Epidermal melanocyte (primary cell): ENCODE results near the gene MC1R.
A peak's percentile ranks its signal among the peaks of the same experiment; 100 is the strongest.
"Not testable (repeated sequence)": the region's sequence is repeated elsewhere in the genome, so short reads cannot be mapped to it uniquely, and the experiment has no call there.

Source experiments
- DNase-seq: peaks from one replicate; pipeline ENCODE4 v3.0.0; 2011; ENCODE audit warnings: low spot score; ENCODE audit not compliant: insufficient read length

The MC1R gene

DNA sequence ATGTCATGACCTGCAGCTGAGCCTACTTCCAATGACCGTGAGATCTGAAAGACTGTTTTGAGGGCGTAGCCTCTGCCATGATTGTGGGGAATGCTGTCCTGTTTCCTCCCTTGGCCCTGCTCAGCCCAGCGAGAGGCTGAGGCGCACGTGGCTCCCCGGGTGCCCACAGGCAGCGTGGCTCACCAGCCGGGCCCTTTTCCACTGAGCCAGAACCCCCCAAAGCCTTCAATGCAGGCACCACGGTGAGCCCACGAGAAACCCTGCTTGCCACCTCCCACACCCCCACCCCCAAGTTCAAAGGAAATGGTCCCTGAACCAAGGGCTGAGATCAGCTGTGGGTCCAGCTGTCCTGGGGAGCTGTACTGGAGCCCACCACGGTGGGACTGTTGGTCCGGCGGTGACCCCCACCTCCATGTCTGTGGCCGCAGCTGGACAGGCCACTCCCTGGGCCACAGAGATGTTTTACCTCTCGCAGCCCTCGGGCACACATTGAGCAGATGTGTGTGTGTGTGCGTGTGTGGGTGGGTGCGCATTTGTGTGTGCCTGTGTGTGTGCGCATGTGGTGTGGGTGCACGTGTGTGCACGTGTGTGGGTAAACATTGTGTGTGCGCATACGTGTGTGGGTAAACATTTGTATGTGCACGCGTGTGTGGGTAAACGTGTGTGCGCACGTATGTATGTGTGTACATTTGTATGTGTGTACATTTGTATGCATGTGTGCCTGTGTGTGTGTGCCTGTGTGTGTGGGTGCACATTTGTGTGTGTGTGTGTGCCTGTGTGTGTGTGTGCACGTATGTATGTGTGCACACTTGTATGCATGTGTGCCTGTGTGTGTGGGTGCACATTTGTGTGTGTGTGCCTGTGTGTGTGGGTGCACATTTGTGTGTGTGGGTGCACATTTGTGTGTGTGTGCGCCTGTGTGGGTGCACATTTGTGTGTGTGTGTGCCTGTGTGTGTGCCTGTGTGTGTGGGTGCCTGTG lies 5.0 kb upstream of the MC1R start:
- DNase-seq: no peak

DNA sequence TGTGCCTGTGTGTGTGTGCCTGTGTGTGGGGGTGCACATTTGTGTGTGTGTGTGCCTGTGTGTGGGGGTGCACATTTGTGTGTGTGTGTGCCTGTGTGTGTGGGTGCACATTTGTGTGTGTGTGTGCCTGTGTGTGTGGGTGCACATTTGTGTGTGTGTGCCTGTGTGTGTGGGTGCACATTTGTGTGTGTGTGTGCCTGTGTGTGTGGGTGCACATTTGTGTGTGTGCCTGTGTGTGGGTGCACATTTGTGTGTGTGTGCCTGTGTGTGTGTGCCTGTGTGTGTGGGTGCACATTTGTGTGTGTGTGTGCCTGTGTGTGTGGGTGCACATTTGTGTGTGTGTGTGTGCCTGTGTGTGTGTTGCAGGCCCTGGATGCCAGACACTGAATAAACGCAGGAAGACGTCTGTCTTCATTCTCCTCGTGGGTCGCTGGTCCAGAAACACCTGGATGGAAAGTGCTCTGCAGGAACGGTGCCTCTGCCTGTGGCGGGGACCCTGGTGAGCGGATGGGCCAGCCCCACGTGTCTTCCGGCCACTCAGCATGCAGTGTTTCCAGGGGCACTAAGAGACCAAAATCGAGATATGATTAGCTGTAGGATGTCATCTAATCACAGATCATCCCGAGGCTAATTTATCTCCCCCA lies 3.9 kb upstream of the MC1R start:
- DNase-seq: not testable (repeated sequence)

DNA sequence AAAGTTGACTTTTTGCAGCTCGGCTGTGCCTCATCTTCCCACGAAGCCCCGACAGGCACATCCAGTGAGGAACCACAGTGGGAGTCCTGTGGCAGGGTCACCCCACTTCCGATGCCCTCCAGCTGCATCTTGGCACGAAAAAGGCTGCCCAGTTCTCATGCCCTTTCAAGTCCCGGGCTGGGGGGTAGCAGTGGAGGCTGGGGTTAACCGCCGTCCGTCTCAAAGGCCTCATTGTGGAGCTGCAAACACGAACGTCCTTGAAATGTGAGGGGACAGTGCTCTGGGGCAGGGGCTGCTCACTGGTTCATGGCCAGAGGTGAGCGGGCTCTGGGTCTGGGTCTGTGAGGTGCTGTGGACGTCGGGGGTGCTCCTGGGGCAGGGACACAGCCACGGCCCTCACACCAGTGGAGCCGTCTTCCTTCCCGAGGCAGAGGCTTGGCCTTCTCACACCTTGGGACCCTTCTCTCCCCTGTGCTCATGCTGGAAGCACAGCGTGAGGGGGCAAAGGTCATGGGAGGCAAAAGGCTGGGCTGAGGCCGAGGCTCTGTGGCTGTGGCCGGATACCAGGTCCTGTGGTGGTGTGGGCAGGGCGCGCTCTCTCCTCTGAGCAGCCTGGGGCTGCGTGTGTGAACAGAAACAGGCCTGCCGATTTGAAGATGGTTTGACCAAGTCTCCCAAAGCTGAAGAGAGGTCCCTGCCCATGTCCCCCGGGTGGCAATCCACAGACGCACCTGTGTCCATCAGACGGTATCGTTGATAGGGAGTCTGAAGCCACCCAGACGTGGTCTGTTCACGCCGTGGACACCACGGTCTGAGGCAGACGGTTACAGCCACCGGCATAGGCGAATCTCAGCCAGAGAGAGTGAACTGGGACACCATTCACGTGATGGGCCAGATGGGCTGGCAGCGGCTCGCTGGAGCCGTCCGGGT lies 3.1 kb upstream of the MC1R start:
- DNase-seq: no peak

DNA sequence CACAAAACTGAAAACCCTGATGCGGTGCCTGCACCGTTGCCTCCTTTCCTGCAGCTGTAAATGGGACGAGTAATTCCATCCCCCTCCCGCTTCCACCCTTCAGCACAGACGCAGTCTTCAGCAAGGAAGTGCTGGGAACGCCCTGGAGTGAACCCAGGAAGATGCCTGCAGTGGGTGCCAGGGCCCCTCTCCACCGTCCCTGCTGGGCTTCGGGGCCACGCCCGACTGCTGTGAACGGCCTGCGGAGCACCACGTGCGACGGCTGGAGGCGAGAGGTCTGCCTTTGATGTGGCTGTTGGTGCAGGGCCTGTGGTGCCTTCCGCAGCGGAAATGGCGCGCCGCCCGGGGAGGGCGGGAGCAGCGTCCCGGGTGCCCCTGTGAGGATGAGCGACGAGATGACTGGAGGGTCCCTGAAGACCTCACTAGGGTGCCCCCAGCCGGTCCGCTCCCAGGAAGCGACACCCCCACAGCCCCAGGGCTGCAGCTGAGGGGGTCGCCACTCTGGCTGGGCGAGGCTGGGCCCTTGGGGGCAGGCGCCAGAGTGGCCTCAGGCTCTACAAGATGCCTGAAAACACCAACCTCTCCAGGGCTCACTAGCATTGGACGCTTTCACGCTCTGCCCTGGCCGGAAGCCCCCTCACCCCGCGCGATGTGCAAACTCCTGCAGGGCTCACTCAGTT lies 749 bp upstream of the MC1R start:
- DNase-seq: peak; percentile 64

DNA sequence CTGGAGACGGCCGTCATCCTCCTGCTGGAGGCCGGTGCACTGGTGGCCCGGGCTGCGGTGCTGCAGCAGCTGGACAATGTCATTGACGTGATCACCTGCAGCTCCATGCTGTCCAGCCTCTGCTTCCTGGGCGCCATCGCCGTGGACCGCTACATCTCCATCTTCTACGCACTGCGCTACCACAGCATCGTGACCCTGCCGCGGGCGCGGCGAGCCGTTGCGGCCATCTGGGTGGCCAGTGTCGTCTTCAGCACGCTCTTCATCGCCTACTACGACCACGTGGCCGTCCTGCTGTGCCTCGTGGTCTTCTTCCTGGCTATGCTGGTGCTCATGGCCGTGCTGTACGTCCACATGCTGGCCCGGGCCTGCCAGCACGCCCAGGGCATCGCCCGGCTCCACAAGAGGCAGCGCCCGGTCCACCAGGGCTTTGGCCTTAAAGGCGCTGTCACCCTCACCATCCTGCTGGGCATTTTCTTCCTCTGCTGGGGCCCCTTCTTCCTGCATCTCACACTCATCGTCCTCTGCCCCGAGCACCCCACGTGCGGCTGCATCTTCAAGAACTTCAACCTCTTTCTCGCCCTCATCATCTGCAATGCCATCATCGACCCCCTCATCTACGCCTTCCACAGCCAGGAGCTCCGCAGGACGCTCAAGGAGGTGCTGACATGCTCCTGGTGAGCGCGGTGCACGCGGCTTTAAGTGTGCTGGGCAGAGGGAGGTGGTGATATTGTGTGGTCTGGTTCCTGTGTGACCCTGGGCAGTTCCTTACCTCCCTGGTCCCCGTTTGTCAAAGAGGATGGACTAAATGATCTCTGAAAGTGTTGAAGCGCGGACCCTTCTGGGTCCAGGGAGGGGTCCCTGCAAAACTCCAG lies 1.1 kb downstream of the MC1R start:
- no peak for DNase-seq

DNA sequence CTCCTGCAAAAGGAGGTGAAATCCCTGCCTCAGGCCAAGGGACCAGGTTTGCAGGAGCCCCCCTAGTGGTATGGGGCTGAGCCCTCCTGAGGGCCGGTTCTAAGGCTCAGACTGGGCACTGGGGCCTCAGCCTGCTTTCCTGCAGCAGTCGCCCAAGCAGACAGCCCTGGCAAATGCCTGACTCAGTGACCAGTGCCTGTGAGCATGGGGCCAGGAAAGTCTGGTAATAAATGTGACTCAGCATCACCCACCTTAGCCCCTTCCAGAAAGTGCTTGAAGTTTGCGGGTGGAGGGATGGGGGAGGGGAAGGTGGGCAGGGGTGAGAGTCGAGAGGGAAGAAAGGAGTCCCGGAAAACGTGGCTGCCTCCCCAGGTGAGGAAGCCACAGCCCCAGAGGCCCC lies 2.1 kb downstream of the MC1R start:
- DNase-seq: no peak

DNA sequence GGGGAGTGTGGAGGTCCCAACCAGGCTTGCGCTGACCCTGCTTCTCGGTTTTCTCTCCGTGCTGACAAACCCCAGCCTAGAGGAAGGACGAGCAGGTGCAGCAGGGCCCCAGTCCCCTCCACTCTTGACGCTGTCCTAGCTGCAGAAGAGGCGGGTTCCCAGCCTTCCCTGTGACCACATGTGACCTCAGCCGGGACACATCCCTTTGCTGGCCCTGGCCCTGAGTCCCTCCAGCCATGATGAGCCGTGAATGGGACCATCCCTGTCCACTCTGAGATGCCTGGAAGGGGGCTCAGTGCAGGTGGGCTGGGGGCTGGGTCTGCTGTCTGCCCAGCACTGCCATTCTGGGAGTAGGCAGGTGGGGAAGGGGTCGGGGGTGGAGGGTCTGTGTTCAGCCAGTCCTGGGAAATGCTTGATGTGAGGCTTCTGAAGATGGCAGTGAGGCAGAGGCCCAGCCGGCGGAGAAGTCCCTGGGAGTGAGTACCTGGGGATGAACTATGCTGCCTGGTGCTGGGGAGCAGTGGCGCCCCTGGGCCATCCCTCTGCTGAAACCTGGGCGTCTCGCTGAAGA lies 2.6 kb downstream of the MC1R start:
- no peak for DNase-seq

DNA sequence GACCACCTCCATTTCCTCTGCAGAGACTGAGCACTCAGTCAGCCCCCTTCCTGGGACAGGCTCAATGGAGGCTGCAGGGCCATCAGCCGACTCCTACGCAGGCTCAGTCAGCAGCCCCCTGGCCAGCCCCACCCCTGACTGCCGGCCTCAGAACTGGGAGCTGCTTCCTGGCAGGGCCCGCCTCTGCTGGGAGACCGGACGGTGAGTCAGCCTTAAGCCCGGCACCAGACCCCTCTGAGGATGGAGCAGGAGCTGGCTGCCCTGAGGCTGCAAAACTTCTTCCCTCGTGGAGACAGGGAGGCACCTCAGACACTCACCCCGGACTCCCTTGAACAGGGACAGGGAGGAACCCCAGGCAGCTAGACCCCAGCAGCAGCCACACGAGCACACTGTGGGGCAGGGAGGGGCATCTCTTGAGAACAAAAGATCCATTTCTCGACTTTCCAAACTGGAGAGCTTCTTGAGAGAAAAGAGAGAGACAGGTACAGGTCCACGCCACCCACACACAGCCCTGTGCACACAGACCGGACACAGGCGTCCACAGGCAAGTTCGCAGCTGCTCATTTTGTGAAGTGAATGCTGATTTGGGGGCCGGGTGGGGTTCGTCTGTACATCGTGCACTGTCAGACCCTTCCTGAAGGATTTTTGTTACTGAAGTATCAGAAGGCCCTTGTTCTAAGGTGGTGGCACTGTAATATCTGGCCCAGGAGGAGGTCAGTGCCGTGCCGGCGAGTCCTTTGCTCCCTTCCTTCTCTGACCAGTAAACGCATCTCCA lies 3.2 kb downstream of the MC1R start:
- DNase-seq: peak; percentile 90

DNA sequence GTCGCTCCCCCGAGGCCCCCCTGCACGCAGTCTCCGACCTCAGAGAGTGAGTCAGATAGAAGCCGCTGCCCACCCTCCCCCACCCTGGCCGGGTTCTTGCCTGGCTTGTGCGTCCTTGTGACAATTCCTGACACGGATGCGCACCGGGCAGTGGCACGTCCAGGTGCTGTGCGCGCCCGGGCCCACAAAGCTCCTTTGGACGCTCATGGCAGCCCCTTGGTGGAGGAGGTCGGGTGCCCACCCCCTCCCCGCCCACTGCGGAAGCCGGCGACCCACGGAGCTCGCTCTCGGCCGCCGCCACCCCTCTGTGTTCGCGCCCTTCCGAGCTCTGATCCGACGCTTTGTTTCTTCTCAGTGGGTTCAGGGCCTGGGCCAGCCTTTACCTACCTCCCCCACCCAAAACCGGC lies 3.8 kb downstream of the MC1R start:
- DNase-seq: peak; percentile 71

DNA sequence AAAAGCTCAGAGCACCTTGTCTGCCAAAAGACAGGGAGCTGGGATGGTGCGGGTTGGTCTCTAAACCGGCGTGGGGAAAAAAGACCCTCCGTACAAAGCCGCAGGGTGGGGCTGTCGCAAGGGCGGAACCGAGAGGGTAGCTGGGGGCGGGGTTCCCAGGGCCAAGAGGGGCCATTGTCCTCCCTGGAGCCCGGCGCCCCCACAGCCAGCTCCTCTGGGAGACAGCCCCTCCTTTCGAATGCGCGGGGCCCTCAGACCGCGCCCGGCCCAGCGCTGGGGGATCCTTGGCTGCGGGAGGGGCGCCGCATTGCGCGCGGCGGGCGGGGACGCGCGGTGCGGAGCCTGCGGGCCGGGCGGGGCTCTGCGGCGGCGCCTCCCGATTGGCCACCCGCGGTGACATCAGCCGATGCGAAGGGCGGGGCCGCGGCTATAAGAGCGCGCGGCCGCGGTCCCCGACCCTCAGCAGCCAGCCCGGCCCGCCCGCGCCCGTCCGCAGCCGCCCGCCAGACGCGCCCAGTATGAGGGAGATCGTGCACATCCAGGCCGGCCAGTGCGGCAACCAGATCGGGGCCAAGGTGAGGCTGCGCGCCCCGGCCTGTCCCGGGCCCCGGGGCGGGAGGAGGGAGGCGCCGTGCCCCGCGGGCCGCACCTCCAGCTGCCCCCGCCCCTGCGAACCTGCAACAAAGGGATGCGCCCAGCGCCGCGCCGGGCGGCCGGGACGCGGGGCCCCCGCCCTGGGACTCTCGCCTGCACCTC lies 4.4 kb downstream of the MC1R start, which contains the start of gene TUBB3:
TSS of gene TUBB3 (plus strand) at position 459 of the 756 bp plus-strand sequence. CDS start at position 519, 60 bp downstream.
- peak; percentile 98 for DNase-seq

DNA sequence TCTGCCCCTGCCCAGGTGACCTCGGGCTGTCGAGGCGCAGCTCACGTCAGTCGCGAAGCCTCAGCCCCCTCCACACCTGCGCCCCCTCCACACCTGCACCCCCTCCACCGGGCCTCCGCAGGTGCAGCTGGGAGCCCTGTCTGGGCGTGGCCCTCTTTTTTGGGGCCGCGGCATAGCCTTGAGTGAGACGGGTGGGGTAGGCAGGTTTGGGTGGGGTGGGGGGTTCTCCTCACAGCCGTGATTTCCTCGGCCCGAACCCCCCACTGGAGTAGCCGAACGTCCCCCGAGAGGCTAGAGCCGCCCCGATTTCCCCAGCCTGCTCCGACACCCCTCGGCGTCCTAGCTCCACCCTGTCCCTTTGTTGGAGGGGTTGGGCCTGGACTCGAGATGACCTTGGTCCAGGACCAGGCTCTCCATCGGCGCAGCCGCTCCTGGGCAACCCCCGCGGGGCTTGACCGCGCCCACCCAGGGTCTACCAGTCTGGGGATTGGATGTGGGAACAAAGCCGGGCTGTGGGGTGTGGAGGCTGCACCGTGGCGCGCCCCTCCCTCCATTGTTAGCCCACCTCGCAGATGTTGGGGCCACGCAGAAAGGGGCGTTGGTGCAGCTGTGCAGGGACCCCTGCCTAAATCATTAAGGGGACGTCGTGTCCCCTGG lies 5.1 kb downstream of the MC1R start:
- no peak for DNase-seq

DNA sequence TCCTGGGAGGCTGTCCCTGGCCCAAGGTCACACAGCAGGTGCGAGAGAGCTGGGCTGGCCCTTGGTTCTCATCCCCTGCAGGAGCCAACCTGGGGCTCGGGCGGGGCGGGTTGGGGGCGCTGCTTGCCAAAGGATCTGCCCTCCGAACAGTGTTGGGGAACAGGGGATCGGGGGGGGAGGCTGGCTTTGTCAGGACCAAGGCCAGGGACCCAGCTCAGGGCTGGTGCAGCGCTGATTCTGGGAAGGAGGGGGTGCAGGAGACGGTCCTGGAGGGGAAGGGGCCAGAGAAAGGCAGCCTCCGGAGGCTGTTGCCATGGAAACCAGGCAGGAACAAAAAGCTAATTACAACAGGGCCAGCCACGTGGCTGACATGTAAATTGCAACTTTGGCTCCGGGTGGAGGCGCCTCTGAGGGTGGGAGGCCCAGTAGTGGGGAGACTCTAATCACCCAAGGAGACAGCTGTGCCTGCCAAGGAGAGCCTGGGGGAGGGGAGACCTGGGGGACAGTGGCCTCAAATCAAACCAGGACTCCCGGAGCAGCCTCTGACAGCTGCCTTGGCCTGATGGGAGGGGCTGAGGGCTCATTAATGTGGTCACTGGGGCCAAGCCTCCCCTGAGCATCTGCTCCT lies 5.7 kb downstream of the MC1R start:
- DNase-seq: no peak

DNA sequence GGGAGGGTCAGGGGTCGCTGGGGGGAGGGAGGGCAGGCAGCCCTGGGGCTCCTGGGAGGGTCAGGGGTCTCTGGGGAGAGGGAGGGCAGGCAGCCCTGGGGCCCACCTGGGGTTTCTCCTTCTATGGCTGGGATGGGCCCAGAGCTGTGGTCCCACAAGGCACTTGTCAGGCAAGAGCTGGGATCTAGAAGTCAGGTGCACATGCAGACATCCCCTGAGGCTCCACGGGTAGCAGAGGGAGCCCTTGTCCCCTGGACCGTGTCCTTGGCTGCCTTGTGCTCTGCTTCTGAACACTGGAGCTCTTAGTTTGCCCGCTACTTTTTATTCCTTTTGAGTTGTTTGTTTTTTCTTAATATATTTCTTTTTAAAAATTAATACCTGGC lies 6.3 kb downstream of the MC1R start:
- no peak for DNase-seq

DNA sequence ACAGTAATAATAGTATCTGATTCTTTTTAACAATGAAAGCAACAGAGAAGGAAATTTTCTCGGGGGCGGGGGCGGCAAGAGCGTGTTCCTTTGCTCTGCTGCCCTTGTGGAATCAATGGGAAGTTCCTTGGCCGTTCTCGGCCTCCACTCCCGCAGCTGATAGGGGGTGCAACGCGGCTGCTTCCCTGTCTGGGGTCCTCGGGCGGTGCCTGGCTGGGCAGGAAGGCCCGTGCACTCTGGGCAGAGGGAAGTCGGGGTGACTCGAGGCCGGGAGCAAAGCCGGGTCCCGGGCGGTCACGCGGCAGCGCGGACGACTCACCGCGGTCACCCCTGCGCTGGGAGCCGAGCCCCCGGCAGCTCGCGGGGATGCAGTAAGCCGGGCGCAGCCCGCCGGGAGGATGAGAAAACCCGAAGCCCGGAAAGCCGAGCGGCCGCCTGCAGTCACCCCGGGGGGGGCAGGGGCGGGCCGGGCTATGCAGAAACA lies 7.0 kb downstream of the MC1R start:
- no peak for DNase-seq

DNA sequence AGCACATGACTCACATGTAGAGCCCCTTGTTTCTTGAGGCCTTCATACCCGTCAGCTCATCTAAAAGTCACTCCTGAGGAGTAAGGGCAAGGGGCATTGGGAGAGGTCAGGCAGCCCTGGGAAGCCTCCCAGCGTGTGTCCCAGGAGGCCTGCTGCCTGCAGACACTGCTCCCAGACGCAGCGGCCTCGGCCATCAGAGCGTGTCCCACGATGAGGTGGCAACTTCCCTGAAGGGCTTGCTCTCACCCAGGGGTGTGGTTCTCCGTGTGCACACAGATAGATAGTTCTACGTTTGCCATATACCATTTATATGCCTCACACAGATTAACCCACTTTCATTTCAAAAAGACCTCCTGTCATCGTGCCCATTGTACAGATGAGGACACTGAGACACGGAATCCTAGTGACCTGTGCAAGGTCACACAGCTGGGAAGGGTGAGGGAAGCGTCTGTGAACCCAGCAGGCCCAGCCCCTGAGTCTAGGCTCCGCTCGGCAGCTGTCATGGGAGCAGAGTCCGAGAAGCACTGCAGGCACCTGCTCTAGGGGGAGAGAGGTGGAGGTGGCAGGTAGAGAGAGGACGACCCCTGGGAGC lies 12.7 kb downstream of the MC1R start:
- no peak for DNase-seq

DNA sequence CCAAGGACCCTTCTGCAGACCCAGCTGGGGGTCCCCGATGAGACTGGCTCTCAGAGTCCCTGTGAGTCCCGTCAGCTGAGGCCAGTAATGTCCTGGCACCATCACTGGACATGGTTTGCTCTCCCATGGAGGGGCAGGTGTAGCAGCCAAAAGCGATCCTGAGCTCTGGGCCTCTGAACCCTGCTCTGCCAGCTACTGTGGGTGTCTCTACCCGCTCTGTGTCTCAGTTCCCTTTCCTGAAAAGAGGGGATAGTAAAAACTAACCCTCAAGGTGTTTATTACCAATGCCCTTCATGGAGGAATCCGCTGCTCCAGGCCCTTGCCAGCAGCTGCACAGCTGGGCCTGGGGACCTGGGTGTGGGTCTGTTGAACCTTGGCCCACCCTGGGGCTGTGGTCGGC lies 13.3 kb downstream of the MC1R start:
- DNase-seq: no peak

DNA sequence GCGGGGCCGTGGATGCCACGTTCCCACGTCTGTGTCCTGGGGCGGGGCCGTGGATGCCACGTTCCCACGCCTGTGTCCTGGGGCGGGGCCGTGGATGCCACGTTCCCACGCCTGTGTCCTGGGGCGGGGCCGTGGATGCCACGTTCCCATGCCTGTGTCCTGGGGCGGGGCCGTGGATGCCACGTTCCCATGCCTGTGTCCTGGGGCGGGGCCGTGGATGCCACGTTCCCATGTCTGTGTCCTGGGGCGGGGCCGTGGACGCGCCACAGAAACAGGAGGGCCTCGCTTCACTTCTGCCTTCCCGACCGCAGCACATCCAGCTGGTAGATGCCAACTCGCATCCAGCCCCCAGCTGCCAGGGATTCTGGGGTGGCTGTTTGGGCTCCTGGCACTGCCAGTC lies 15.4 kb downstream of the MC1R start:
- DNase-seq: not testable (repeated sequence)
